ENCODE measurements around the gene FCAMR.

Gene FCAMR

GRCh38 chr1:206998816-206999215, 28.6 kb upstream of the FCAMR start:
- H3K79me2 ChIP-seq (ENCODE audit: control insufficient read depth, insufficient read depth, low read length, unreplicated experiment), result no peaks in the 10 kb centered on the region
- no peak overlapping the region for H2AFZ ChIP-seq (ENCODE audit: low read length, unreplicated experiment)
- H3K4me3 ChIP-seq (ENCODE audit: low read depth, low read length), result no peak overlapping the region
- no peaks in the 10 kb centered on the region for H3K36me3 ChIP-seq (ENCODE audit: insufficient read depth, low read length)
- peaks cover 5% of the 10 kb centered on the region for H3K4me1 ChIP-seq (ENCODE audit: control insufficient read depth, insufficient read depth, low read length, unreplicated experiment)
- H3K27me3 ChIP-seq (ENCODE audit: insufficient read depth, low read length), result peaks cover 20% of the 10 kb centered on the region
- no peak overlapping the region for H3K27ac ChIP-seq (ENCODE audit: low read depth, low read length)

DNA sequence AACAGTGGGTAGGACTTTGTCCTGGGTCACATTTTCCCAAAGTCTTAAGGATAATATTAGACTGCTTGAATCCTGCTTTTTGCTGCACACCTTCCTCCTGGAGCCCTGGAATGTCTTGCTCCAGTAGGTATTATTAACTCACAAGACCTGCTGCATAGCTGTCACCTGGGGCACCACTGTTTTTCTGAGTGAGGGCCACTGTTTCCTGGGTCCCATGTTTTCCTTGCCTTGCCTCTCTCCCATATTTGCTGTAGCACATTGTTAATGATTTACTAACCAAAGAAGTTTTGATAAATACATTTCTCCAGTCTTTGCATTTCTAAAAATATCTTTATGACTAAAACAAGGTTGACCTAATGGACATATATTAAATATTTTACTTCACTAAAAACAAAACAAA, 22.5 kb upstream of the FCAMR start:
- no peaks in the 10 kb centered on the region for H3K4me1 ChIP-seq (ENCODE audit: control insufficient read depth, insufficient read depth, low read length, unreplicated experiment)
- peaks cover 50% of the 10 kb centered on the region for H3K27me3 ChIP-seq (ENCODE audit: insufficient read depth, low read length)
- no peak overlapping the region for H2AFZ ChIP-seq (ENCODE audit: low read length, unreplicated experiment)
- no peak overlapping the region for H3K4me3 ChIP-seq (ENCODE audit: low read depth, low read length)
- no peak overlapping the region for H3K27ac ChIP-seq (ENCODE audit: low read depth, low read length)
- H3K36me3 ChIP-seq (ENCODE audit: insufficient read depth, low read length), result no peaks in the 10 kb centered on the region
- no peaks in the 10 kb centered on the region for H3K79me2 ChIP-seq (ENCODE audit: control insufficient read depth, insufficient read depth, low read length, unreplicated experiment)

GRCh38 chr1:206987873-206988272, 17.6 kb upstream of the FCAMR start:
- H3K4me3 ChIP-seq (ENCODE audit: low read depth, low read length), result no peak overlapping the region
- no peaks in the 10 kb centered on the region for H3K4me1 ChIP-seq (ENCODE audit: control insufficient read depth, insufficient read depth, low read length, unreplicated experiment)
- no peak overlapping the region for H2AFZ ChIP-seq (ENCODE audit: low read length, unreplicated experiment)
- no peak overlapping the region for H3K27ac ChIP-seq (ENCODE audit: low read depth, low read length)
- H3K79me2 ChIP-seq (ENCODE audit: control insufficient read depth, insufficient read depth, low read length, unreplicated experiment), result no peaks in the 10 kb centered on the region
- no peaks in the 10 kb centered on the region for H3K36me3 ChIP-seq (ENCODE audit: insufficient read depth, low read length)
- peaks cover 73% of the 10 kb centered on the region for H3K27me3 ChIP-seq (ENCODE audit: insufficient read depth, low read length)

- Histone ChIP-seq H3K27me3 (ENCODE audit: insufficient read depth, low read length) (peaks cover 76% of the 10 kb centered on the region), H3K4me3 (ENCODE audit: low read depth, low read length) (no peak overlapping the region), H3K4me1 (ENCODE audit: control insufficient read depth, insufficient read depth, low read length, unreplicated experiment) (no peaks in the 10 kb centered on the region), H3K36me3 (ENCODE audit: insufficient read depth, low read length) (no peaks in the 10 kb centered on the region), H3K27ac (ENCODE audit: low read depth, low read length) (no peak overlapping the region), H2AFZ (ENCODE audit: low read length, unreplicated experiment) (no peak overlapping the region), H3K79me2 (ENCODE audit: control insufficient read depth, insufficient read depth, low read length, unreplicated experiment) (no peaks in the 10 kb centered on the region)
Observed at GRCh38 chr1:206986885-206987284, 16.6 kb upstream of the FCAMR start.

DNA sequence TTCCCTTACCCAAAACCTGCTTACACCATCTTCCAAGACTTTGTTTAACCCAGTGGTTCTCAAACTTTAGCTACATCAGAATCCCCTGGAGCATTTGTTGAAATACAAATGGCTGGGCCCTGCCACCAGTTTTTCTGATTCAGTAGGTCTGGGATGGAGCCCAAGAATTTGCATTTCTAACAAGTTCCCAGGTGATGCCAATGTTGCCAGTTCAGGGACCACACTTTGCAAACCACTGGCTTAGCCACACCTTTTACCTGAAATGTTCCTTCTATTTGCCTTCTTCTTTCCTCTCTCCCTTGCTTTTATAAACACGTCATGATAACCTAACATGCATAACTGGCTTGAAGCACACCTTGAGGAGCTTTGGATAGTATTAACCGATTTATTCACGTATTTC, 16.1 kb upstream of the FCAMR start:
- Histone ChIP-seq H2AFZ (ENCODE audit: low read length, unreplicated experiment) (no peak overlapping the region), H3K4me3 (ENCODE audit: low read depth, low read length) (no peak overlapping the region), H3K27ac (ENCODE audit: low read depth, low read length) (no peak overlapping the region), H3K79me2 (ENCODE audit: control insufficient read depth, insufficient read depth, low read length, unreplicated experiment) (no peaks in the 10 kb centered on the region), H3K36me3 (ENCODE audit: insufficient read depth, low read length) (no peaks in the 10 kb centered on the region), H3K27me3 (ENCODE audit: insufficient read depth, low read length) (peaks cover 76% of the 10 kb centered on the region), H3K4me1 (ENCODE audit: control insufficient read depth, insufficient read depth, low read length, unreplicated experiment) (no peaks in the 10 kb centered on the region)

GRCh38 chr1:206985162-206985749, 15.0 kb upstream of the FCAMR start:
- no peaks in the 10 kb centered on the region for H3K4me1 ChIP-seq (ENCODE audit: control insufficient read depth, insufficient read depth, low read length, unreplicated experiment)
- peaks cover 69% of the 10 kb centered on the region for H3K27me3 ChIP-seq (ENCODE audit: insufficient read depth, low read length)
- H3K79me2 ChIP-seq (ENCODE audit: control insufficient read depth, insufficient read depth, low read length, unreplicated experiment), result no peaks in the 10 kb centered on the region
- H2AFZ ChIP-seq (ENCODE audit: low read length, unreplicated experiment), result no peak overlapping the region
- H3K27ac ChIP-seq (ENCODE audit: low read depth, low read length), result no peak overlapping the region
- H3K4me3 ChIP-seq (ENCODE audit: low read depth, low read length), result no peak overlapping the region
- H3K36me3 ChIP-seq (ENCODE audit: insufficient read depth, low read length), result no peaks in the 10 kb centered on the region

GRCh38 chr1:206982216-206982615, 12.0 kb upstream of the FCAMR start:
- no peak overlapping the region for H3K4me3 ChIP-seq (ENCODE audit: low read depth, low read length)
- H3K36me3 ChIP-seq (ENCODE audit: insufficient read depth, low read length), result no peaks in the 10 kb centered on the region
- H3K4me1 ChIP-seq (ENCODE audit: control insufficient read depth, insufficient read depth, low read length, unreplicated experiment), result no peaks in the 10 kb centered on the region
- no peaks in the 10 kb centered on the region for H3K79me2 ChIP-seq (ENCODE audit: control insufficient read depth, insufficient read depth, low read length, unreplicated experiment)
- H3K27me3 ChIP-seq (ENCODE audit: insufficient read depth, low read length), result peaks cover 77% of the 10 kb centered on the region
- H3K27ac ChIP-seq (ENCODE audit: low read depth, low read length), result no peak overlapping the region
- no peak overlapping the region for H2AFZ ChIP-seq (ENCODE audit: low read length, unreplicated experiment)

GRCh38 chr1:206979379-206980043, 9.3 kb upstream of the FCAMR start:
- Histone ChIP-seq H3K36me3 (ENCODE audit: insufficient read depth, low read length) (no peaks in the 10 kb centered on the region), H2AFZ (ENCODE audit: low read length, unreplicated experiment) (no peak overlapping the region), H3K4me3 (ENCODE audit: low read depth, low read length) (no peak overlapping the region), H3K27me3 (ENCODE audit: insufficient read depth, low read length) (peaks cover 73% of the 10 kb centered on the region), H3K27ac (ENCODE audit: low read depth, low read length) (no peak overlapping the region), H3K4me1 (ENCODE audit: control insufficient read depth, insufficient read depth, low read length, unreplicated experiment) (no peaks in the 10 kb centered on the region), H3K79me2 (ENCODE audit: control insufficient read depth, insufficient read depth, low read length, unreplicated experiment) (no peaks in the 10 kb centered on the region)

DNA sequence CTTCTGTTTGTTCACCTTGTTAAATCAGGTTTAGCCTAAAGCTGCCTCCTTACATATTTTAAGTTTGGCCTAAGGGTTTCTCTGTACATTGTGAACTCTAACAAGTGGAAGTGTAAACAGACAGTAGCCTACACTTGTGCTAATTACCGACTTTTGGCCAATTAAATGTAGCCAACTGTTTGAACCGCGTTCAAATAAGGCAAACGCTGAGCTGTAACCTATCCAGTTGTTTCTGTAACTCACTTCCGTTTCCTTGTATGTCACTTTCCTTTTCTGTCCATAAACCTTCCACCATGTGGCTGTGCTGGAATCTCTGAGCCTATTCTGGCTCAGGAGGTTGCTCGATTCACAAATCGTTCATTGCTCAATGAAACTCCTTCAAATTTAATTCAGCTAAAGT, 8.0 kb upstream of the FCAMR start:
- no peak overlapping the region for H3K27ac ChIP-seq (ENCODE audit: low read depth, low read length)
- no peak overlapping the region for H2AFZ ChIP-seq (ENCODE audit: low read length, unreplicated experiment)
- H3K36me3 ChIP-seq (ENCODE audit: insufficient read depth, low read length), result no peaks in the 10 kb centered on the region
- H3K4me1 ChIP-seq (ENCODE audit: control insufficient read depth, insufficient read depth, low read length, unreplicated experiment), result no peaks in the 10 kb centered on the region
- H3K79me2 ChIP-seq (ENCODE audit: control insufficient read depth, insufficient read depth, low read length, unreplicated experiment), result no peaks in the 10 kb centered on the region
- peaks cover 77% of the 10 kb centered on the region for H3K27me3 ChIP-seq (ENCODE audit: insufficient read depth, low read length)
- H3K4me3 ChIP-seq (ENCODE audit: low read depth, low read length), result no peak overlapping the region

GRCh38 chr1:206975306-206975705, 5.0 kb upstream of the FCAMR start:
- no peaks in the 10 kb centered on the region for H3K36me3 ChIP-seq (ENCODE audit: insufficient read depth, low read length)
- H3K27ac ChIP-seq (ENCODE audit: low read depth, low read length), result no peak overlapping the region
- H2AFZ ChIP-seq (ENCODE audit: low read length, unreplicated experiment), result no peak overlapping the region
- H3K79me2 ChIP-seq (ENCODE audit: control insufficient read depth, insufficient read depth, low read length, unreplicated experiment), result no peaks in the 10 kb centered on the region
- H3K27me3 ChIP-seq (ENCODE audit: insufficient read depth, low read length), result peaks cover 91% of the 10 kb centered on the region
- H3K4me3 ChIP-seq (ENCODE audit: low read depth, low read length), result no peak overlapping the region
- no peaks in the 10 kb centered on the region for H3K4me1 ChIP-seq (ENCODE audit: control insufficient read depth, insufficient read depth, low read length, unreplicated experiment)

GRCh38 chr1:206974140-206974539, 3.9 kb upstream of the FCAMR start:
- Histone ChIP-seq H2AFZ (ENCODE audit: low read length, unreplicated experiment) (no peak overlapping the region), H3K79me2 (ENCODE audit: control insufficient read depth, insufficient read depth, low read length, unreplicated experiment) (no peaks in the 10 kb centered on the region), H3K27me3 (ENCODE audit: insufficient read depth, low read length) (peaks cover 92% of the 10 kb centered on the region), H3K4me1 (ENCODE audit: control insufficient read depth, insufficient read depth, low read length, unreplicated experiment) (no peaks in the 10 kb centered on the region), H3K27ac (ENCODE audit: low read depth, low read length) (no peak overlapping the region), H3K4me3 (ENCODE audit: low read depth, low read length) (no peak overlapping the region), H3K36me3 (ENCODE audit: insufficient read depth, low read length) (no peaks in the 10 kb centered on the region)
